Common myeloid progenitor, CD34-positive (primary cell): ENCODE measurements around the gene CDH1. TPM values are rescaled to one million over a fixed set of nuclear protein-coding genes. Genes with fewer than 3 reads are reported as not detected.

Experiments
- CTCF ChIA-PET: fragments of 350-600 bp; sonication (Branson Sonifier 250); formaldehyde crosslinking; loops from one replicate; lab custom pipeline; 2021; ENCODE audit warnings: antibody characterized with exemption; lab: Charles Lee
- POLR2A ChIA-PET: fragments of 350-600 bp; sonication (Branson Sonifier 250); formaldehyde crosslinking; loops from one replicate; lab custom pipeline; 2021; ENCODE audit warnings: antibody characterized with exemption; lab: Charles Lee
- DNase-seq, 3 donors: peaks; one replicate each; pipeline versions ENCODE4 v3.0.0 to v3.0.0-alpha.2; 2013
- H3K27ac ChIP-seq, 2 experiments: 1 replicate in 1 of 2; 2 replicates in 1 of 2; pipeline ENCODE4 v1.7.0; 2013; ENCODE audit warnings: inconsistent platforms in 2 of 2, low read length in 2 of 2, mild to moderate bottlenecking in 2 of 2, low read depth in 1 of 2, moderate library complexity in 1 of 2; ENCODE audit not compliant: severe bottlenecking in 2 of 2, insufficient read depth in 1 of 2, poor library complexity in 1 of 2
- H3K27me3 ChIP-seq, 5 experiments: replicated peaks in 2 of 5; 1 replicate in 3 of 5; 2 replicates in 2 of 5; pipeline versions ENCODE4 v1.6.1 to v1.7.0; 2013; ENCODE audit warnings: low read length in 4 of 5, mild to moderate bottlenecking in 2 of 5, moderate library complexity in 2 of 5, inconsistent platforms in 1 of 5; ENCODE audit not compliant: insufficient read depth in 5 of 5, control insufficient read depth in 4 of 5
- H3K36me3 ChIP-seq, 4 experiments: 1 replicate in 2 of 4; 2 replicates in 2 of 4; pipeline versions ENCODE4 v1.6.1 to v1.7.0; 2013; ENCODE audit warnings: low read length in 3 of 4, control low read depth in 1 of 4, mild to moderate bottlenecking in 1 of 4; ENCODE audit not compliant: control insufficient read depth in 4 of 4, insufficient read depth in 4 of 4
- H3K4me1 ChIP-seq, 4 experiments: 1 replicate in 3 of 4; 2 replicates in 1 of 4; pipeline versions ENCODE4 v1.6.1 to v1.7.1; 2013; ENCODE audit warnings: low read length in 3 of 4, mild to moderate bottlenecking in 3 of 4, control low read depth in 1 of 4, inconsistent platforms in 1 of 4, moderate library complexity in 1 of 4; ENCODE audit not compliant: control insufficient read depth in 4 of 4, insufficient read depth in 4 of 4; ENCODE audit errors: control extremely low read depth in 1 of 4
- H3K4me3 ChIP-seq, 7 experiments: 1 replicate in 4 of 7; 2 replicates in 3 of 7; pipeline versions ENCODE4 v1.5.1 to v1.7.0; 2013; ENCODE audit warnings: mild to moderate bottlenecking in 7 of 7, low read length in 6 of 7, moderate library complexity in 6 of 7, inconsistent platforms in 2 of 7, low read depth in 2 of 7, control low read depth in 1 of 7; ENCODE audit not compliant: insufficient read depth in 4 of 7, control insufficient read depth in 1 of 7; ENCODE audit errors: extremely low read depth in 1 of 7
- H3K9me3 ChIP-seq, 5 experiments: 1 replicate in 4 of 5; 2 replicates in 1 of 5; pipeline versions ENCODE4 v1.6.1 to v1.7.1; 2013; ENCODE audit warnings: low read length in 4 of 5, mild to moderate bottlenecking in 2 of 5, inconsistent platforms in 1 of 5, low read depth in 1 of 5, moderate library complexity in 1 of 5; ENCODE audit not compliant: control insufficient read depth in 4 of 5, insufficient read depth in 2 of 5; ENCODE audit errors: control extremely low read depth in 1 of 5
- WGBS: methylation state at CpG from one replicate; pipeline ENCODE4 v1.1.5; 2013; ENCODE audit not compliant: insufficient coverage; 5-methylcytosine and 5-hydroxymethylcytosine counted together
- polyA plus RNA-seq: library from polyadenylated mRNA; unstranded; fragments of 120-200 nt; gene quantifications from one replicate; pipeline ENCODE4 v1.2.1, GENCODE V29; 2013

The CDH1 gene
- 3.1 TPM for polyA plus RNA-seq

- Histone ChIP-seq H3K27ac (no peak within 1 kb of the TSS), H3K4me1 (peaks cover 0 to 13% (median 11%) of the 10 kb centered on the region in 4 experiments), H3K9me3 (peaks cover 0 to 5% (median 0%) of the 10 kb centered on the region in 5 experiments), H3K36me3 (no peaks in the 10 kb centered on the region), H3K27me3 (peaks cover 0 to 45% (median 17%) of the 10 kb centered on the region in 5 experiments), H3K4me3 (peak within 1 kb of the TSS in 5 of 7 experiments; percentile 7 to 60 (median 42))
- 2% methylated on average over 42 of the region's 63 CpGs for WGBS
- peak in 2 of 3 donors; percentile 56 to 69 for DNase-seq
- ChIA-PET CTCF (interaction anchor here (0.6 kb wide), 1 partner anchor 38 kb away, joined by 3 read pairs; no protein-coding TSS in a partner anchor), POLR2A (interaction anchor here (0.6 kb wide), 1 partner anchor 15 kb away, joined by 3 read pairs; no protein-coding TSS in a partner anchor)
Measured at GRCh38 chr16:68737046-68737729, at the start of gene CDH1. CDH1 (plus strand) TSS chr16:68737292; CDS start chr16:68737416, 124 bp downstream.

GRCh38 chr16:68689921-68690320 lies 47.2 kb upstream of the CDH1 start:
- POLR2A ChIA-PET, result no interaction called here
- WGBS, result 100% methylated on average over 2 of the region's 5 CpGs

GRCh38 chr16:68695575-68695974 lies 41.5 kb upstream of the CDH1 start:
- no peak overlapping the region for H3K27ac ChIP-seq
- ChIA-PET CTCF (no interaction called here), POLR2A (no interaction called here)
- DNase-seq, result no peak
- no peaks in the 10 kb centered on the region for H3K9me3 ChIP-seq
- no peak overlapping the region for H3K4me3 ChIP-seq
- no peaks in the 10 kb centered on the region for H3K36me3 ChIP-seq
- WGBS, result 92% methylated on average over 8 of the region's 11 CpGs
- no peaks in the 10 kb centered on the region for H3K4me1 ChIP-seq
- no peaks in the 10 kb centered on the region for H3K27me3 ChIP-seq

More at GRCh38 chr16:68689921-68690320, 47.2 kb upstream of the CDH1 start:
- Histone ChIP-seq H3K36me3 (no peaks in the 10 kb centered on the region), H3K27me3 (no peaks in the 10 kb centered on the region), H3K9me3 (peaks cover 0 to 1% (median 0%) of the 10 kb centered on the region in 5 experiments), H3K27ac (no peak overlapping the region), H3K4me3 (no peak overlapping the region), H3K4me1 (no peaks in the 10 kb centered on the region)
- no peak for DNase-seq
- CTCF ChIA-PET, result no interaction called here

GRCh38 chr16:68696514-68696913 lies 40.6 kb upstream of the CDH1 start:
- H3K4me3 ChIP-seq, result no peak overlapping the region
- H3K36me3 ChIP-seq, result no peaks in the 10 kb centered on the region
- no peak for DNase-seq
- no peaks in the 10 kb centered on the region for H3K27me3 ChIP-seq
- H3K9me3 ChIP-seq, result no peaks in the 10 kb centered on the region
- CTCF ChIA-PET, result interaction anchor here (2.1 kb wide), 1 partner anchor 168 kb away, joined by 8 read pairs; no protein-coding TSS in a partner anchor
- H3K4me1 ChIP-seq, result no peaks in the 10 kb centered on the region
- 94% methylated on average over 7 of the region's 8 CpGs for WGBS
- no peak overlapping the region for H3K27ac ChIP-seq
- POLR2A ChIA-PET, result no interaction called here

- H3K4me3 ChIP-seq, result no peak overlapping the region
- no peaks in the 10 kb centered on the region for H3K36me3 ChIP-seq
- no peak overlapping the region for H3K27ac ChIP-seq
- no peaks in the 10 kb centered on the region for H3K9me3 ChIP-seq
- no peak for DNase-seq
- ChIA-PET POLR2A (no interaction called here), CTCF (interaction anchor here (0.8 to 2.1 kb wide), 6 partner anchors 8 to 169 kb away, joined by 3 to 8 read pairs (median 3); no protein-coding TSS in a partner anchor)
- H3K4me1 ChIP-seq, result no peaks in the 10 kb centered on the region
- WGBS, result 95% methylated on average over 21 of the region's 23 CpGs
- no peaks in the 10 kb centered on the region for H3K27me3 ChIP-seq
Measured at GRCh38 chr16:68698091-68698490, 39.0 kb upstream of the CDH1 start.

GRCh38 chr16:68700120-68700519 lies 37.0 kb upstream of the CDH1 start:
- CTCF ChIA-PET, result interaction anchor here (0.9 kb wide), 1 partner anchor 172 kb away, joined by 3 read pairs; no protein-coding TSS in a partner anchor
- Histone ChIP-seq H3K27ac (no peak overlapping the region), H3K27me3 (peaks cover 0 to 2% (median 0%) of the 10 kb centered on the region in 5 experiments), H3K36me3 (no peaks in the 10 kb centered on the region), H3K9me3 (no peaks in the 10 kb centered on the region), H3K4me3 (no peak overlapping the region), H3K4me1 (peaks cover 0 to 2% (median 0%) of the 10 kb centered on the region in 4 experiments)
- POLR2A ChIA-PET, result no interaction called here
- DNase-seq, result peak in 2 of 3 donors; percentile 36 to 39
- 80% methylated on average over 6 of the region's 6 CpGs for WGBS

GRCh38 chr16:68700831-68701230 lies 36.3 kb upstream of the CDH1 start:
- Histone ChIP-seq H3K4me3 (no peak overlapping the region), H3K27me3 (peaks cover 0 to 2% (median 0%) of the 10 kb centered on the region in 5 experiments), H3K36me3 (no peaks in the 10 kb centered on the region), H3K4me1 (peaks cover 0 to 2% (median 0%) of the 10 kb centered on the region in 4 experiments), H3K27ac (no peak overlapping the region), H3K9me3 (no peaks in the 10 kb centered on the region)
- DNase-seq, result no peak
- CTCF ChIA-PET, result no interaction called here
- WGBS, result 100% methylated on average over 5 of the region's 5 CpGs
- POLR2A ChIA-PET, result no interaction called here
